Neural crest cell (in vitro differentiated cells): ENCODE measurements around the gene ZNF586. TPM values are rescaled to one million over a fixed set of nuclear protein-coding genes. Genes with fewer than 3 reads are reported as not detected.
"Not testable (repeated sequence)": the region's sequence is repeated elsewhere in the genome, so short reads cannot be mapped to it uniquely, and the experiment has no call there.

Experiments
- DNase-seq: peaks from one replicate; pipeline ENCODE4 v3.0.0; 2021; ENCODE audit warnings: low read depth, mixed read lengths, low spot score
- H3K27ac Mint-ChIP-seq: one replicate; pipeline ENCODE4 v1.8.0; 2021; ENCODE audit warnings: mild to moderate bottlenecking, mixed read lengths; ENCODE audit not compliant: unreplicated experiment
- H3K27me3 Mint-ChIP-seq: 2 replicates; pipeline ENCODE4 v1.8.0; 2021; ENCODE audit warnings: low read depth, mild to moderate bottlenecking, mixed read lengths
- H3K36me3 Mint-ChIP-seq: 2 replicates; pipeline ENCODE4 v1.8.0; 2021; ENCODE audit warnings: low read depth, mild to moderate bottlenecking, mixed read lengths
- H3K4me1 Mint-ChIP-seq: 2 replicates; pipeline ENCODE4 v1.8.0; 2021; ENCODE audit warnings: mixed read lengths
- H3K4me3 Mint-ChIP-seq: one replicate; pipeline ENCODE4 v1.8.0; 2021; ENCODE audit warnings: mild to moderate bottlenecking, mixed read lengths
- H3K9me3 Mint-ChIP-seq: 2 replicates; pipeline ENCODE4 v1.8.0; 2021; ENCODE audit warnings: mixed read lengths
- long read RNA-seq: library from polyadenylated mRNA; unstranded; transcript quantifications from one replicate; pipeline ENCODE4 v2.0.0, GENCODE V29; 2020
- total RNA-seq: library from RNA; stranded (reverse); gene quantifications from 2 replicates; pipeline ENCODE4 v1.2.1, GENCODE V29; 2021
- TF ChIP-seq, protein P1 (sequence below): fragments of 200-600 bp; sonication (generic); conservative IDR thresholded peaks from 2 replicates; pipeline ENCODE4 v1.5.0; 2021; ENCODE audit warnings: antibody characterized with exemption, mild to moderate bottlenecking

ZNF586 gene
- total RNA-seq: 19.6 and 20.1 TPM in 2 replicates
- long read RNA-seq, transcript ZNF586-203 (3 exons, 2,163 nt): major isoform, 28 of 42 reads
- long read RNA-seq, transcript ZNF586-202 (2 exons, 1,977 nt): minor isoform, 7 of 42 reads
- long read RNA-seq, partial matches to known transcripts: 1 of 42 reads
- long read RNA-seq, other reads (novel, unspliced or antisense): 6 of 42 reads

DNA sequence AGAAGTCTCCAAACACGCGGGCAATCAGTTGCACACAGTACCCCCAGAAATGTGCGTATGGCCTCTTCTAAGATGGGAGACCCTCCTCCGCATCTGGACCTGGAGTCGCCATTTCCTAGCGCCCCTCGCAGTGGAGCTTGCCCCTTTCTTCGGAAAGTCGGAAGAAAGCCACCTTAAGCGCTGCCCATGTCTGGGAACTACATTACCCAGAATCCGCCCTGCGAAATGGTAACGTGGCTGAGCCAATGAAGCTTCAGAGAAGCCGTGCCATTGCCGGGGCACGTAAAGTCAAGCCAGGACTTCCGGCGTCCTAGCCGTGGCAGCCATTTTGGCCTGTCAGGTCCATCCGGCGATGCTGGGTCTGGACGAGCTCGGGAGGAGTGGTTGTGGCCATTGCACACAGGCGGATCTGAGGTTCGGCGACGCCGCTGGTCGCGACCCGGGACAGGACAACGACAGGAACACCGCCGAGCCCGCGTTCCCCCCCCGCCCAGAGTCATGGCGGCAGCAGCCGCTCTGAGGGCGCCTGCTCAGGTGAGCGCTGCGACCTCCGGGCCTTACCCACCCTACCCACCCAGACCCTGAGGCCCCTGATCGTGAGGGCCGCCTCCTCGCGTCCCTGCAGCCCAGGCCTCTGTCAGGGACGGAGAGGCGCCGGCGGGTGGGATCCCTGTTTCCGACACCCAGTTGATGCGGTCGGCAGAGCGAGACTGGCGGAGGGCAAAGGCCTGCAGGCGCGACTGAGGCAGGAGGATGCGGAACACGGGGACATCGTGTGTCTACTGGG, at the start of gene ZNF586:
Gene ZNF586 (plus strand): TSS at position 332 of the 787 bp plus-strand sequence. CDS start 167 bp downstream, at position 499.
- H3K27ac Mint-ChIP-seq: peak within 1 kb of the TSS; percentile 94
- H3K4me3 Mint-ChIP-seq: peak within 1 kb of the TSS; percentile 98
- peaks cover 10% of the 10 kb centered on the region for H3K9me3 Mint-ChIP-seq
- no peaks in the 10 kb centered on the region for H3K27me3 Mint-ChIP-seq
- TF ChIP-seq, protein P1, sequence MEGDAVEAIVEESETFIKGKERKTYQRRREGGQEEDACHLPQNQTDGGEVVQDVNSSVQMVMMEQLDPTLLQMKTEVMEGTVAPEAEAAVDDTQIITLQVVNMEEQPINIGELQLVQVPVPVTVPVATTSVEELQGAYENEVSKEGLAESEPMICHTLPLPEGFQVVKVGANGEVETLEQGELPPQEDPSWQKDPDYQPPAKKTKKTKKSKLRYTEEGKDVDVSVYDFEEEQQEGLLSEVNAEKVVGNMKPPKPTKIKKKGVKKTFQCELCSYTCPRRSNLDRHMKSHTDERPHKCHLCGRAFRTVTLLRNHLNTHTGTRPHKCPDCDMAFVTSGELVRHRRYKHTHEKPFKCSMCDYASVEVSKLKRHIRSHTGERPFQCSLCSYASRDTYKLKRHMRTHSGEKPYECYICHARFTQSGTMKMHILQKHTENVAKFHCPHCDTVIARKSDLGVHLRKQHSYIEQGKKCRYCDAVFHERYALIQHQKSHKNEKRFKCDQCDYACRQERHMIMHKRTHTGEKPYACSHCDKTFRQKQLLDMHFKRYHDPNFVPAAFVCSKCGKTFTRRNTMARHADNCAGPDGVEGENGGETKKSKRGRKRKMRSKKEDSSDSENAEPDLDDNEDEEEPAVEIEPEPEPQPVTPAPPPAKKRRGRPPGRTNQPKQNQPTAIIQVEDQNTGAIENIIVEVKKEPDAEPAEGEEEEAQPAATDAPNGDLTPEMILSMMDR: no peak
- peaks cover 39% of the 10 kb centered on the region for H3K36me3 Mint-ChIP-seq
- DNase-seq: peak; percentile 77
- H3K4me1 Mint-ChIP-seq: peaks cover 26% of the 10 kb centered on the region

DNA sequence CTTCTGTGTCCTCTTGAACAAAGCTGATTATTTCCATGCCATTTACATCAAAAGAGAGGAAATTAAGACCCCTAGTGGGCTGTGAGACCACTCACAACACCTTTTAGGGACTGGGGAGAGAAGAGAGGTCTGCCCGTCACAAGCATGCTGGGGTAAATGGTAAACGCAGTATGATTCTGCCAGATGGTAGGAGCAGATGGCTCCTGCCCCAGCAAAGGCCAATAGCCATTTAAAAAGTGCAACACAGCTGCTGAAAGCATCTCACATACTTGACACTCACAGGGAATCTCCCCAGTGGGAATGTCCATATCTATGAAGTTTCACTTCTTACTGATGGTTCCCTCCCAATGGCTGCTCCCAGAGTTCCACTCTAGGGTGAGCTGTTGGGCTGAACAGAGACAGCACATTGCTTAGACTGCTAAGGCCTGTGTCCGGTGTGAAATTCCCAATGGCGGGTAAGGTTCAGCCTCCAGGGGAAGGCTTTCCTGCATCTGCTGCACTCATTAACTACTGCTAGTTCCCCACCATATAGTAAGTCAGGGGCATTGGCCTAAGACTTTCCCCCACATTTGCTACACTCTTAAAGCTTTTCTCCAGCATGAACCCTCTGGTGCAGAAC, 49.5 kb upstream of the ZNF586 start:
- peaks cover 80% of the 10 kb centered on the region for H3K36me3 Mint-ChIP-seq
- DNase-seq: no peak
- peaks cover 32% of the 10 kb centered on the region for H3K9me3 Mint-ChIP-seq
- H3K27me3 Mint-ChIP-seq: no peaks in the 10 kb centered on the region
- peaks cover 8% of the 10 kb centered on the region for H3K4me1 Mint-ChIP-seq
- no peak overlapping the region for H3K4me3 Mint-ChIP-seq
- no peak overlapping the region for H3K27ac Mint-ChIP-seq
- TF ChIP-seq, protein P1: no peak

DNA sequence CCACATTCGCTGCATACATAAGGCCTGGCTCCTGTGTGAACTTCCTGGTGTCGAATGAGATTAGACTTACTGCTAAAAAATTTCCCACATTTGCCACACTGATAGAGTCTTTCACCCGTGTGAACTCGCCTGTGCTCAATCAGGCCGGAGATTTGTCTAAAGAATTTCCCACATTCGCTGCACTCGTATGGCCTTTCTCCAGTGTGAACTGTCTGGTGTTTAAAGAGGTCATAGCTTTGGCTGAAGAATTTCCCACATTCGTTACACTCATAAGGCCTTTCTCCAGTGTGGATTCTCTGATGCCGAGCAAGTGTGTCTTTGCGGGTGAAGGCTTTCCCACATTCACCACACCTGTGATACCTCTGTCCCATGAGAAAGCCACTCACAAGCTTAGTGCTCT, 48.6 kb upstream of the ZNF586 start:
- DNase-seq: no peak
- H3K27me3 Mint-ChIP-seq: no peaks in the 10 kb centered on the region
- TF ChIP-seq, protein P1: no peak
- H3K4me1 Mint-ChIP-seq: peaks cover 8% of the 10 kb centered on the region
- no peak overlapping the region for H3K27ac Mint-ChIP-seq
- peaks cover 78% of the 10 kb centered on the region for H3K36me3 Mint-ChIP-seq
- H3K4me3 Mint-ChIP-seq: no peak overlapping the region
- H3K9me3 Mint-ChIP-seq: peaks cover 32% of the 10 kb centered on the region

DNA sequence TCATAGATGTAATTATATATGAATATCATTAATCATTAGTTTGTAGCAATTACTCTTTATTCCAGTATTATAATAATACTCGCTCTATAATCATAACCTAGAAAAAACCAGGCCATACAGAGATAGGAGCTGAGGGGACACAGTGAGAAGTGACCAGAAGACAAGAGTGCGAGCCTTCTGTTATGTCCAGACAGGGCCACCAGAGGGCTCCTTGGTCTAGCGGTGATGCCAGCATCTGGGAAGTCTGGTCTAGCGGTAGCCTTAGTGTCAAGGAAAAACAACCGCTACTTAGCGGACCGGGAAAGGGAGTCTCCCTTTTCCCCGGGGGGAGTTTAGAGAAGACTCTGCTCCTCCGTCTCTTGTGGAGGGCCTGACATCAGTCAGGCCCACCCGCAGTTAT, 31.2 kb upstream of the ZNF586 start:
- H3K4me1 Mint-ChIP-seq, H3K36me3 Mint-ChIP-seq, H3K27me3 Mint-ChIP-seq, H3K9me3 Mint-ChIP-seq, H3K27ac Mint-ChIP-seq: not testable (repeated sequence)
- TF ChIP-seq, protein P1: peak; percentile 75
- H3K4me3 Mint-ChIP-seq: peak overlapping the region; percentile 56
- DNase-seq: peak; percentile 57

DNA sequence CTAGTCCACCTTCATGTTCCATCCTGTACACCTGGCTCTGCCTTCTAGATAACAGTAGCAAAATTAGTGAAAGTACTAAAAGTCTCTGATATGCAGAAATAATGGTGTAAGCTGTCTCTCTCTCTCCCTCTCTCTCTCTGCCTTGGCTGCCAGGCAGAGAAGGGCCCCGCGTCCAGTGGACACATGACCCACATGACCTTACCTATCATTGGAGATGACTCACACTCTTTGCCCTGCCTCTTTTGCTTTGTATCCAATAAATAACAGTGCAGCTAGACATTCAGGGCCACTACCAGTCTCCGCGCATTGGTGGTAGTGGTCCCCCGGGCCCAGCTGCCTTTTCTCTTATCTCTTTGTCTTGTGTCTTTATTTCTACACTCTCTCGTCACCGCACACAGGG, 30.7 kb upstream of the ZNF586 start:
- H3K9me3 Mint-ChIP-seq, H3K27ac Mint-ChIP-seq, H3K4me1 Mint-ChIP-seq, H3K4me3 Mint-ChIP-seq, H3K27me3 Mint-ChIP-seq, H3K36me3 Mint-ChIP-seq, DNase-seq: not testable (repeated sequence)
